Vagina (tissue), 2 donors: ENCODE data around the gene MS4A10. TPM values are rescaled to one million over a fixed set of nuclear protein-coding genes. Genes with fewer than 3 reads are reported as not detected.
A peak's percentile ranks its signal among the peaks of the same experiment; 100 is the strongest.

Source experiments
- DNase-seq, 2 donors: peaks; one replicate each; pipeline ENCODE4 v3.0.0-alpha.2; 2017; ENCODE audit errors: extremely low spot score in 2 of 2
- H3K27ac ChIP-seq: fragments of 200-600 bp; sonication (generic); one replicate; pipeline ENCODE4 v1.5.1; 2019
- H3K27me3 ChIP-seq: fragments of 200-600 bp; sonication (generic); one replicate; pipeline ENCODE4 v1.5.1; 2019
- H3K36me3 ChIP-seq, 2 donors: fragments of 200-600 bp; sonication (generic); one replicate each; pipeline ENCODE4 v1.5.1; 2017 to 2019
- H3K4me1 ChIP-seq: fragments of 200-600 bp; sonication (generic); one replicate; pipeline ENCODE4 v1.5.1; 2019
- H3K4me3 ChIP-seq, 2 donors: fragments of 200-600 bp; sonication (generic); 1 replicate in 1 of 2; 2 replicates in 1 of 2; pipeline ENCODE4 v1.5.1; 2016 to 2019
- H3K9me3 ChIP-seq: fragments of 200-600 bp; sonication (generic); one replicate; pipeline ENCODE4 v1.5.1; 2019
- POLR2A ChIP-seq, 2 donors: fragments of 450-650 bp; IDR thresholded peaks; one replicate each; pipeline ENCODE4 v1.6.1; 2017; ENCODE audit warnings: antibody characterized with exemption in 2 of 2, mild to moderate bottlenecking in 2 of 2, moderate library complexity in 2 of 2
- POLR2AphosphoS5 ChIP-seq, 2 donors: sonication (generic); formaldehyde crosslinking; IDR thresholded peaks; one replicate each; pipeline ENCODE4 v1.9.0; 2017; ENCODE audit warnings: antibody characterized with exemption in 2 of 2, mild to moderate bottlenecking in 2 of 2, low read depth in 1 of 2; ENCODE audit not compliant: insufficient read depth in 1 of 2
- intact Hi-C: fragments of 100-400 bp; cut with DNase I; formaldehyde crosslinking; loops from one replicate; pipeline ENCODE4 v1.15.1; 2023
- total RNA-seq: library from RNA; depleted of rRNA; stranded (reverse); fragments of >200 nt; gene quantifications from one replicate; pipeline ENCODE4 v1.2.3, GENCODE V29; 2016
- TF ChIP-seq, protein P1 (sequence below), 3 experiments: fragments of 450-650 bp in 2 of 3; fragments of 200-600 bp in 1 of 3; sonication (generic) in 1 of 3; IDR thresholded peaks; one replicate each; pipeline ENCODE4 v1.5.1; 2017 to 2019; ENCODE audit warnings: antibody characterized with exemption in 3 of 3, mild to moderate bottlenecking in 2 of 3, moderate library complexity in 2 of 3

Gene MS4A10
- total RNA-seq, 1 donor from 2014 or later: not detected

DNA sequence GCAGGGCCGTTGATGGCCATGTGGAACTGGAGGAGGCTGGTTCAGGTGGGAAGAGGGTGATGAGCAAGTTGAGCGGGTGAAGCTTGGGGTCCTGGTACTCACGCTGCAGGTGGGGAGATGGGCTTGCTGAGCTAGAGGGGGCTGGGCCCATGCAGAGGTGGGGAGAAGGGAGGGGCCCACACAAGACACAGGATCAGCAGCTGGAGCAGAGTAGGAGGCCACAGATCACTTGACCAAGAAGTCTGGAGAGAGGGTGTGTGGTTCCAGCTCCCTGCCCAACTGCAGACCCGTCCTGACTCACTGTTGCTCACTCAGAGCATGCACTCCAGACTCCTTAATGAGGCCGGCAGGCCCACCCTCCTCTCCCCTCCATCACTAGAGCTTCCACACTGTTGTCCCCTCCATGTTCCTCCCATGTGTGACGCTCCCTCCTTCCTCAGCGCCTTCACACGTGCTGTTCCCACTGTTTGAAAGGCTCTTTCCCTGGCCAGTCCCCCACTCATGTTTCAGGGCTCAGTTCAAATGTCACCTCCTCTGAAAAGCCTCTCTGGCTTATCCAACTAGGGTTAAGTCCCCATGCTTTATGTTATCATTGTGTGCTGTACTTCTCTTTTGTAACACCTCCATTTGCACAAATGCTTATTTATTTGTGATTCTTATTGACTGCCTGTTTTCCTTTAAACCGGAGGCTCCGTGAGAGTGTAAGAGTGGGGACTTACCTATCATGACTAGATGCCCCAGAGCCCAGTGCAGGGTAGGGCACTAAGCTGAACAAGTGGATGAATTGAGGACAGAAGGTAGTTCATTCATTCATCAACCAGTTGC lies 59.1 kb downstream of the MS4A10 start:
- Histone ChIP-seq H3K9me3 (no peaks in the 10 kb centered on the region), H3K27ac (no peak overlapping the region), H3K27me3 (no peaks in the 10 kb centered on the region), H3K4me3 (peak overlapping the region; percentile 75 to 86), H3K36me3 (peaks cover 0 to 17% of the 10 kb centered on the region in 2 donors), H3K4me1 (peaks cover 38% of the 10 kb centered on the region)
- DNase-seq: no peak
- intact Hi-C loops: loop anchor here (5.0 kb wide), 1 partner anchor 63 kb away; the partner anchor contains the start of gene PRPF19
- TF ChIP-seq POLR2A (IDR thresholded peaks at IDR 0.05) (no peak), POLR2AphosphoS5 (IDR thresholded peaks at IDR 0.05; ENCODE audit: insufficient read depth in 1 of 2, low read depth in 1 of 2) (no peak)
- TF ChIP-seq, protein P1, sequence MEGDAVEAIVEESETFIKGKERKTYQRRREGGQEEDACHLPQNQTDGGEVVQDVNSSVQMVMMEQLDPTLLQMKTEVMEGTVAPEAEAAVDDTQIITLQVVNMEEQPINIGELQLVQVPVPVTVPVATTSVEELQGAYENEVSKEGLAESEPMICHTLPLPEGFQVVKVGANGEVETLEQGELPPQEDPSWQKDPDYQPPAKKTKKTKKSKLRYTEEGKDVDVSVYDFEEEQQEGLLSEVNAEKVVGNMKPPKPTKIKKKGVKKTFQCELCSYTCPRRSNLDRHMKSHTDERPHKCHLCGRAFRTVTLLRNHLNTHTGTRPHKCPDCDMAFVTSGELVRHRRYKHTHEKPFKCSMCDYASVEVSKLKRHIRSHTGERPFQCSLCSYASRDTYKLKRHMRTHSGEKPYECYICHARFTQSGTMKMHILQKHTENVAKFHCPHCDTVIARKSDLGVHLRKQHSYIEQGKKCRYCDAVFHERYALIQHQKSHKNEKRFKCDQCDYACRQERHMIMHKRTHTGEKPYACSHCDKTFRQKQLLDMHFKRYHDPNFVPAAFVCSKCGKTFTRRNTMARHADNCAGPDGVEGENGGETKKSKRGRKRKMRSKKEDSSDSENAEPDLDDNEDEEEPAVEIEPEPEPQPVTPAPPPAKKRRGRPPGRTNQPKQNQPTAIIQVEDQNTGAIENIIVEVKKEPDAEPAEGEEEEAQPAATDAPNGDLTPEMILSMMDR (IDR thresholded peaks at IDR 0.05): no peak

DNA sequence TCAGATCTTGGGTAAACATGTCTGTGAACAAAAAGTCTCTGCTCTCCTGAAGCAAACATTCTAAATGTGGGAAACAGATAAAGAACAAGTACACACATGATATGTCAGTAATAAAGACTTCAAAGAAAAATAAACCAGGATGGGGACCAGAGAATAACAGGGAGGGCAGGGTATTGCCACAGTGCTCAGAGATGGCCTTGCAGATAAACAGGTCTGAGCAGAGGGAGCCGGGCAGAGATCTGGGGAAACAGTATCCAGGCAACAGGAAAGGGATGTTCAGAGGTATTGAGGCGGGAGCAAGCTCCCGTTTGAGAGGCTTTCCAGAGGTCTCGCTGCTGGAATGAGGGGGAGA lies 59.7 kb downstream of the MS4A10 start:
- peaks cover 38% of the 10 kb centered on the region for H3K4me1 ChIP-seq
- intact Hi-C loops: loop anchor here (5.0 kb wide), 1 partner anchor 62 kb away; the partner anchor contains the start of gene PRPF19

DNA sequence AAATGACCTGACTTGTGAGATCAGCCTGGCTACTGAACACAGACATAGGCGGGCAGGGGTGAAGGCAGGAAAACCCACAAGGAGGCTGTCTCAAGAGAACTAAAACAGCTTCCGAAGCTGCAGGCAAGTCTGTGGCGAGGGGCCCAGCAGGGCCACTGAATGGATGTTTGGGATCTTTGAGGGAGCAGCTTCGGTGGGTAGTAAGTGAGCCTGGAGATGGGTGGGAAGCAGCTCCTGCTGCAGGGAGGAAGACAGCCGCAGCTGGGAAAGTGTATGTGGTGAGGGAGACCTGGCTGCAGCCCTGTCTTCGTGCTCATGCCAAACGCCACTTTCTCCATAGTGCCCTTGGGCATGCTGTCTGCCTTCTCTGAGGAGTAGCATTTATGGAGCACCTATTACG lies 60.2 kb downstream of the MS4A10 start:
- Histone ChIP-seq H3K9me3 (no peaks in the 10 kb centered on the region), H3K4me3 (no peak overlapping the region), H3K36me3 (peaks cover 0 to 28% of the 10 kb centered on the region in 2 donors), H3K27ac (no peak overlapping the region), H3K27me3 (no peaks in the 10 kb centered on the region), H3K4me1 (peaks cover 38% of the 10 kb centered on the region)
- intact Hi-C loops: no loop called here
- no peak for DNase-seq
- TF ChIP-seq, protein P1 (IDR thresholded peaks at IDR 0.05): no peak
- TF ChIP-seq POLR2AphosphoS5 (IDR thresholded peaks at IDR 0.05; ENCODE audit: insufficient read depth in 1 of 2, low read depth in 1 of 2) (no peak), POLR2A (IDR thresholded peaks at IDR 0.05) (no peak)

More for the DNA sequence above, 59.7 kb downstream of the MS4A10 start:
- no peak for DNase-seq
- no peaks in the 10 kb centered on the region for H3K9me3 ChIP-seq
- no peak overlapping the region for H3K4me3 ChIP-seq
- H3K27ac ChIP-seq: no peak overlapping the region
- no peak for TF ChIP-seq POLR2A (IDR thresholded peaks at IDR 0.05)
- TF ChIP-seq, protein P1 (IDR thresholded peaks at IDR 0.05): no peak
- no peak for TF ChIP-seq POLR2AphosphoS5 (IDR thresholded peaks at IDR 0.05; ENCODE audit: insufficient read depth in 1 of 2, low read depth in 1 of 2)
- H3K36me3 ChIP-seq: peaks cover 0 to 23% of the 10 kb centered on the region in 2 donors
- no peaks in the 10 kb centered on the region for H3K27me3 ChIP-seq

DNA sequence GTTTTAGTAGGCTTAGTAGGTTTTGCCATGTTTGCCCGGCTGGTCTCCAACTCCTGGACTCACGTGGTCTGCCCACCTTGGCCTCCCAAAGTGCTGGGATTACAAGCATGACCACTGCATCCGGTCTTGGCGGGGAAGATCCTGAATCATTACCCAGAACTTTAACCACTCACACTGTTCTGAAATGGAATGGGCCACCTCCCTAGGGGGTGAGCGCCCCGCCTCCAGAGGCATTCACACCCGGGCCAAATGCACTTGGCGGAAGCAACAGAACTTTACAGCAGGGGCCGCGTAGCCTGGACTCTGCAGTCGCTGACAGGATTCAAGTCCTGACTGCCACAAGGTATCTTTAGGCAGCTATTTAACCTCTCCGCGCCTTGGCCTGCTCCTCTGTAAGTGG lies 62.1 kb downstream of the MS4A10 start:
- H3K36me3 ChIP-seq: peaks cover 0 to 38% of the 10 kb centered on the region in 2 donors
- H3K4me3 ChIP-seq: no peak overlapping the region
- H3K4me1 ChIP-seq: peaks cover 26% of the 10 kb centered on the region
- H3K27ac ChIP-seq: no peak overlapping the region
- DNase-seq: no peak
- intact Hi-C loops: no loop called here
- H3K9me3 ChIP-seq: no peaks in the 10 kb centered on the region
- TF ChIP-seq POLR2A (IDR thresholded peaks at IDR 0.05): no peak
- H3K27me3 ChIP-seq: no peaks in the 10 kb centered on the region

DNA sequence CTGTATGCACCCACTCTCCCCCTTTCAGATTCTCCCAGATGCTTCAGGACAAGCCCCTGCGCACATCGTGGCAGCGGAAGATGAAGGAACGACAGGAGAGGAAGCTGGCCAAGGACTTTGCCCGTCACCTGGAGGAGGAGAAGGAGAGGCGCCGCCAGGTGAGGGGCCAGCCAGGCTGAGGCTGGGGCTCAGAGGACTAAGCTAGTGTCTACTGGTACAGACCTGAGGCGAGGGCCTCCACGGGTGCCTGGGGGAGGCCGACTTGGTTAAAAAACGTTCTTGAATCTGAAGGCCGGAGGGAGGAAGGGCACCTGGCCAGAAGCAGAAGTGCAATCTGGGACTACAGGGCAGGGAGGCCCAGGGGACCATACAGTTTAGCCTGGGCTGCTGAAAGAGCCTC lies 62.8 kb downstream of the MS4A10 start:
- peaks cover 0 to 38% of the 10 kb centered on the region in 2 donors for H3K36me3 ChIP-seq
- intact Hi-C loops: no loop called here
- TF ChIP-seq, protein P1 (IDR thresholded peaks at IDR 0.05): no peak
- no peak for TF ChIP-seq POLR2A (IDR thresholded peaks at IDR 0.05)
- no peak for TF ChIP-seq POLR2AphosphoS5 (IDR thresholded peaks at IDR 0.05; ENCODE audit: insufficient read depth in 1 of 2, low read depth in 1 of 2)

More for the DNA sequence above, 62.8 kb downstream of the MS4A10 start:
- no peaks in the 10 kb centered on the region for H3K27me3 ChIP-seq
- H3K4me1 ChIP-seq: peaks cover 20% of the 10 kb centered on the region
- no peak overlapping the region for H3K4me3 ChIP-seq
- no peaks in the 10 kb centered on the region for H3K9me3 ChIP-seq
- no peak for DNase-seq
- no peak overlapping the region for H3K27ac ChIP-seq
